GM23338 (cell line): ENCODE measurements around the gene FARS2. TPM values are rescaled to one million over a fixed set of nuclear protein-coding genes. Genes with fewer than 3 reads are reported as not detected.

Experiments used
- ATAC-seq: fragments of 200-7000 bp; cut with Tn5 transposase; 3 replicates; pipeline ENCODE4 v1.9.1; 2020
- DNase-seq: peaks from one replicate; pipeline ENCODE4 v3.0.0-alpha.2; 2015; ENCODE audit warnings: low spot score
- H2AFZ ChIP-seq: fragments of 200-600 bp; sonication (generic); 2 replicates; pipeline ENCODE4 v1.8.0; 2016; ENCODE audit warnings: antibody characterized with exemption, mild to moderate bottlenecking, moderate library complexity
- H3F3A ChIP-seq: fragments of 200-600 bp; sonication (generic); replicated peaks from 2 replicates; pipeline ENCODE4 v1.8.0; 2017; ENCODE audit warnings: antibody characterized with exemption, mixed run types, low read depth
- H3K27ac ChIP-seq: fragments of 200-600 bp; sonication (generic); 2 replicates; pipeline ENCODE4 v1.6.1; 2016; ENCODE audit warnings: low read depth
- H3K27me3 ChIP-seq: fragments of 200-600 bp; sonication (generic); 2 replicates; pipeline ENCODE4 v1.8.0; 2016; ENCODE audit warnings: mild to moderate bottlenecking, mixed run types, moderate library complexity; ENCODE audit not compliant: insufficient read depth
- H3K36me3 ChIP-seq: fragments of 200-600 bp; sonication (generic); 2 replicates; pipeline ENCODE4 v1.8.0; 2016; ENCODE audit warnings: mild to moderate bottlenecking; ENCODE audit not compliant: insufficient read depth
- H3K4me1 ChIP-seq: fragments of 200-600 bp; sonication (generic); 2 replicates; pipeline ENCODE4 v1.8.0; 2016; ENCODE audit warnings: mild to moderate bottlenecking, moderate library complexity; ENCODE audit not compliant: insufficient read depth
- H3K4me2 ChIP-seq: fragments of 200-600 bp; sonication (generic); 2 replicates; pipeline ENCODE4 v1.7.1; 2017; ENCODE audit warnings: mixed run types
- H3K4me3 ChIP-seq: fragments of 200-600 bp; sonication (generic); 2 replicates; pipeline ENCODE4 v1.6.1; 2016; ENCODE audit warnings: mixed run types
- H3K79me2 ChIP-seq: fragments of 200-600 bp; sonication (generic); replicated peaks from 2 replicates; pipeline ENCODE4 v1.8.0; 2017; ENCODE audit warnings: mild to moderate bottlenecking; ENCODE audit not compliant: insufficient read depth
- H3K9me2 ChIP-seq: fragments of 200-600 bp; sonication (generic); 2 replicates; pipeline ENCODE4 v1.8.0; 2017; ENCODE audit not compliant: insufficient read depth
- H4K20me1 ChIP-seq: fragments of 200-600 bp; sonication (generic); replicated peaks from 2 replicates; pipeline ENCODE4 v1.8.0; 2017; ENCODE audit warnings: mild to moderate bottlenecking; ENCODE audit not compliant: insufficient read depth
- H3K27ac Mint-ChIP-seq: 2 replicates; pipeline ENCODE4 v1.8.0; 2020; ENCODE audit warnings: inconsistent platforms, mild to moderate bottlenecking, moderate library complexity, mixed read lengths
- H3K27me3 Mint-ChIP-seq: 3 replicates; pipeline ENCODE4 v1.8.0; 2022; ENCODE audit warnings: low read depth, mild to moderate bottlenecking, moderate library complexity, mixed read lengths, inconsistent platforms; ENCODE audit not compliant: insufficient read depth, poor library complexity
- H3K36me3 Mint-ChIP-seq: 3 replicates; pipeline ENCODE4 v1.8.0; 2021; ENCODE audit warnings: low read depth, mild to moderate bottlenecking, inconsistent platforms, moderate library complexity, mixed read lengths
- H3K4me1 Mint-ChIP-seq: 3 replicates; pipeline ENCODE4 v1.8.0; 2020; ENCODE audit warnings: mild to moderate bottlenecking, inconsistent platforms, mixed read lengths
- H3K4me3 Mint-ChIP-seq: 3 replicates; pipeline ENCODE4 v1.8.0; 2021; ENCODE audit warnings: moderate library complexity, mild to moderate bottlenecking, inconsistent platforms, mixed read lengths
- H3K9me3 Mint-ChIP-seq: 3 replicates; pipeline ENCODE4 v1.8.0; 2020; ENCODE audit warnings: moderate library complexity, mild to moderate bottlenecking, inconsistent platforms, mixed read lengths
- CREB1 ChIP-seq: fragments of 250-450 bp; sonication (Bioruptor Pico); IDR thresholded peaks from 2 replicates; pipeline ENCODE4 v1.5.0; 2020; ENCODE audit warnings: low read depth, mild to moderate bottlenecking, moderate library complexity
- EZH2 ChIP-seq: fragments of 200-600 bp; sonication (generic); IDR thresholded peaks from one replicate; pipeline ENCODE4 v1.8.0; 2017; ENCODE audit warnings: antibody characterized with exemption, mild to moderate bottlenecking, low read depth; ENCODE audit not compliant: unreplicated experiment
- EZH2phosphoT487 ChIP-seq: fragments of 200-600 bp; sonication (generic); IDR thresholded peaks from one replicate; pipeline ENCODE4 v1.8.1; 2018; ENCODE audit warnings: antibody characterized with exemption; ENCODE audit not compliant: unreplicated experiment
- JUNB ChIP-seq: IDR thresholded peaks from one replicate; pipeline ENCODE4 v1.6.1; 2016; ENCODE audit warnings: antibody characterized with exemption; ENCODE audit not compliant: unreplicated experiment
- NANOG ChIP-seq: IDR thresholded peaks from 2 replicates; pipeline ENCODE4 v1.6.1; 2016; ENCODE audit warnings: antibody characterized with exemption, borderline replicate concordance
- POLR2AphosphoS5 ChIP-seq: IDR thresholded peaks from 2 replicates; pipeline ENCODE4 v1.6.1; 2016; ENCODE audit warnings: antibody characterized with exemption, low read depth
- STAT1 ChIP-seq: IDR thresholded peaks from one replicate; pipeline ENCODE4 v1.6.1; 2016; ENCODE audit warnings: antibody characterized with exemption; ENCODE audit not compliant: unreplicated experiment
- ZNF114 ChIP-seq: fragments of 250-450 bp; sonication (Bioruptor Pico); IDR thresholded peaks from 2 replicates; pipeline ENCODE4 v1.5.0; 2020; ENCODE audit warnings: mild to moderate bottlenecking, moderate library complexity
- ZNF331 ChIP-seq: fragments of 250-450 bp; sonication (Bioruptor Pico); IDR thresholded peaks from 2 replicates; pipeline ENCODE4 v1.5.0; 2020; ENCODE audit warnings: low read depth, mild to moderate bottlenecking, moderate library complexity
- ZNF462 ChIP-seq: fragments of 250-450 bp; sonication (Bioruptor Pico); IDR thresholded peaks from 2 replicates; pipeline ENCODE4 v1.5.0; 2020; ENCODE audit warnings: mild to moderate bottlenecking, moderate library complexity
- polyA plus RNA-seq: library from polyadenylated mRNA; unstranded; fragments of >200 nt; fragmentation: Nextera tagmentation; extraction: Ambion mirVana; gene quantifications from 2 replicates; pipeline ENCODE4 v1.2.1, GENCODE V29; 2016
- total RNA-seq: library from RNA; depleted of rRNA; stranded (reverse); fragments of >200 nt; shearing (Covaris generic); gene quantifications from 2 replicates; pipeline ENCODE4 v1.2.3, GENCODE V29; 2014
- TF ChIP-seq, protein P1 (sequence below): IDR thresholded peaks from one replicate; pipeline ENCODE4 v1.6.1; 2018; ENCODE audit warnings: antibody characterized with exemption; ENCODE audit not compliant: unreplicated experiment
- TF ChIP-seq, protein P2 (sequence below): IDR thresholded peaks from 2 replicates; pipeline ENCODE4 v1.6.1; 2016; ENCODE audit warnings: antibody characterized with exemption
- TF ChIP-seq, protein P3 (sequence below), 2 experiments: fragments of 200-600 bp in 1 of 2; sonication (generic) in 1 of 2; conservative IDR thresholded peaks; 2 replicates each; pipeline versions ENCODE4 v1.5.1 to v1.6.1; 2016 to 2017; ENCODE audit warnings: antibody characterized with exemption in 2 of 2, low read depth in 2 of 2, mild to moderate bottlenecking in 2 of 2, moderate library complexity in 1 of 2

FARS2 gene
- total and polyA plus RNA-seq, 2 experiments from 2014 or later = 7.6 to 19.0 TPM

DNA sequence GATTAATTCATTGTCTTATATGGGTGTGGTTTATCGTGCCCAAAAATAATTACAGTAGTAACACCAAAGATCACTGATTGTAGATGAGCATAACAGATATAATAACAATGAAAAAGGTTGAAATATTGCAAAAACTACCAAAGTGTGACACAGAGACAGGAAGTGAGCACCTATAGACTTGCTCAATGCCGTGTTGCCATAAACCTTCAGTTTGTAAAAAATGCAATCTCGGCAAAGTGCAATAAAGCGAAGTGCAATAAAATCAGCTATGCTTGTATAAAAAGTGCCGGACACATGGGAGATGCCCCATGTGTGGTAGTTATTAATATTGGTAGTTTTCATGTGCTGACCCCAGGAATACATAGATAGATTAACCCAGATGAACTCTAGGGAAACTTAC, 552.8 kb downstream of the FARS2 start:
- no peak overlapping the region for H3K4me3 Mint-ChIP-seq
- Histone ChIP-seq H3K36me3 (no peaks in the 10 kb centered on the region), H3K27me3 (no peaks in the 10 kb centered on the region)

More for the DNA sequence above, 552.8 kb downstream of the FARS2 start:
- Mint-ChIP-seq H3K9me3 (peaks cover 27% of the 10 kb centered on the region), H3K27ac (no peak overlapping the region), H3K36me3 (peaks cover 5% of the 10 kb centered on the region; the same call in 2 of the 3 replicates), H3K27me3 (peaks cover 2% of the 10 kb centered on the region), H3K4me1 (no peaks in the 10 kb centered on the region)
- TF ChIP-seq, protein P1, sequence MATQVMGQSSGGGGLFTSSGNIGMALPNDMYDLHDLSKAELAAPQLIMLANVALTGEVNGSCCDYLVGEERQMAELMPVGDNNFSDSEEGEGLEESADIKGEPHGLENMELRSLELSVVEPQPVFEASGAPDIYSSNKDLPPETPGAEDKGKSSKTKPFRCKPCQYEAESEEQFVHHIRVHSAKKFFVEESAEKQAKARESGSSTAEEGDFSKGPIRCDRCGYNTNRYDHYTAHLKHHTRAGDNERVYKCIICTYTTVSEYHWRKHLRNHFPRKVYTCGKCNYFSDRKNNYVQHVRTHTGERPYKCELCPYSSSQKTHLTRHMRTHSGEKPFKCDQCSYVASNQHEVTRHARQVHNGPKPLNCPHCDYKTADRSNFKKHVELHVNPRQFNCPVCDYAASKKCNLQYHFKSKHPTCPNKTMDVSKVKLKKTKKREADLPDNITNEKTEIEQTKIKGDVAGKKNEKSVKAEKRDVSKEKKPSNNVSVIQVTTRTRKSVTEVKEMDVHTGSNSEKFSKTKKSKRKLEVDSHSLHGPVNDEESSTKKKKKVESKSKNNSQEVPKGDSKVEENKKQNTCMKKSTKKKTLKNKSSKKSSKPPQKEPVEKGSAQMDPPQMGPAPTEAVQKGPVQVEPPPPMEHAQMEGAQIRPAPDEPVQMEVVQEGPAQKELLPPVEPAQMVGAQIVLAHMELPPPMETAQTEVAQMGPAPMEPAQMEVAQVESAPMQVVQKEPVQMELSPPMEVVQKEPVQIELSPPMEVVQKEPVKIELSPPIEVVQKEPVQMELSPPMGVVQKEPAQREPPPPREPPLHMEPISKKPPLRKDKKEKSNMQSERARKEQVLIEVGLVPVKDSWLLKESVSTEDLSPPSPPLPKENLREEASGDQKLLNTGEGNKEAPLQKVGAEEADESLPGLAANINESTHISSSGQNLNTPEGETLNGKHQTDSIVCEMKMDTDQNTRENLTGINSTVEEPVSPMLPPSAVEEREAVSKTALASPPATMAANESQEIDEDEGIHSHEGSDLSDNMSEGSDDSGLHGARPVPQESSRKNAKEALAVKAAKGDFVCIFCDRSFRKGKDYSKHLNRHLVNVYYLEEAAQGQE = no peak
- no peak for TF ChIP-seq STAT1
- no peak for TF ChIP-seq NANOG
- TF ChIP-seq CREB1 (CRISPR knock-in tag) = no peak
- TF ChIP-seq ZNF462 = no peak
- TF ChIP-seq, protein P2, sequence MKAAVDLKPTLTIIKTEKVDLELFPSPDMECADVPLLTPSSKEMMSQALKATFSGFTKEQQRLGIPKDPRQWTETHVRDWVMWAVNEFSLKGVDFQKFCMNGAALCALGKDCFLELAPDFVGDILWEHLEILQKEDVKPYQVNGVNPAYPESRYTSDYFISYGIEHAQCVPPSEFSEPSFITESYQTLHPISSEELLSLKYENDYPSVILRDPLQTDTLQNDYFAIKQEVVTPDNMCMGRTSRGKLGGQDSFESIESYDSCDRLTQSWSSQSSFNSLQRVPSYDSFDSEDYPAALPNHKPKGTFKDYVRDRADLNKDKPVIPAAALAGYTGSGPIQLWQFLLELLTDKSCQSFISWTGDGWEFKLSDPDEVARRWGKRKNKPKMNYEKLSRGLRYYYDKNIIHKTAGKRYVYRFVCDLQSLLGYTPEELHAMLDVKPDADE = no peak
- no peak for TF ChIP-seq ZNF331 (CRISPR knock-in tag)
- no peak for TF ChIP-seq EZH2
- no peak for TF ChIP-seq EZH2phosphoT487
- TF ChIP-seq JUNB = no peak
- TF ChIP-seq POLR2AphosphoS5 = no peak
- TF ChIP-seq ZNF114 = no peak
- TF ChIP-seq, protein P3, sequence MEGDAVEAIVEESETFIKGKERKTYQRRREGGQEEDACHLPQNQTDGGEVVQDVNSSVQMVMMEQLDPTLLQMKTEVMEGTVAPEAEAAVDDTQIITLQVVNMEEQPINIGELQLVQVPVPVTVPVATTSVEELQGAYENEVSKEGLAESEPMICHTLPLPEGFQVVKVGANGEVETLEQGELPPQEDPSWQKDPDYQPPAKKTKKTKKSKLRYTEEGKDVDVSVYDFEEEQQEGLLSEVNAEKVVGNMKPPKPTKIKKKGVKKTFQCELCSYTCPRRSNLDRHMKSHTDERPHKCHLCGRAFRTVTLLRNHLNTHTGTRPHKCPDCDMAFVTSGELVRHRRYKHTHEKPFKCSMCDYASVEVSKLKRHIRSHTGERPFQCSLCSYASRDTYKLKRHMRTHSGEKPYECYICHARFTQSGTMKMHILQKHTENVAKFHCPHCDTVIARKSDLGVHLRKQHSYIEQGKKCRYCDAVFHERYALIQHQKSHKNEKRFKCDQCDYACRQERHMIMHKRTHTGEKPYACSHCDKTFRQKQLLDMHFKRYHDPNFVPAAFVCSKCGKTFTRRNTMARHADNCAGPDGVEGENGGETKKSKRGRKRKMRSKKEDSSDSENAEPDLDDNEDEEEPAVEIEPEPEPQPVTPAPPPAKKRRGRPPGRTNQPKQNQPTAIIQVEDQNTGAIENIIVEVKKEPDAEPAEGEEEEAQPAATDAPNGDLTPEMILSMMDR (conservative IDR thresholded peaks at IDR 0.05; ENCODE audit: low read depth in 2 of 2) = no peak
- Histone ChIP-seq H4K20me1 (no peaks in the 10 kb centered on the region), H3K4me2 (no peak overlapping the region), H2AFZ (no peak overlapping the region), H3K79me2 (no peaks in the 10 kb centered on the region), H3K4me3 (no peak overlapping the region), H3K4me1 (no peaks in the 10 kb centered on the region), H3K9me2 (no peaks in the 10 kb centered on the region), H3F3A (no peaks in the 10 kb centered on the region), H3K27ac (no peak overlapping the region)
- no peak for ATAC-seq
- no peak for DNase-seq
